ENCODE data around the gene TUBB4B.

TUBB4B gene

GRCh38 chr9:137225699-137226331 is 15.3 kb upstream of the TUBB4B start:
- no peak for DNase-seq

- no peak for DNase-seq
These were observed 14.6 kb upstream of the TUBB4B start for GRCh38 chr9:137226338-137227053.

GRCh38 chr9:137227054-137227852 is 13.8 kb upstream of the TUBB4B start, which contains the start of gene RNF224:
TSS of gene RNF224 (plus strand) at chr9:137227502. CDS start at chr9:137228336, 834 bp downstream.
- peak in 11 of 14 donors; percentile 14 to 70 (median 43) for DNase-seq

- no peak for DNase-seq
These were observed 13.1 kb upstream of the TUBB4B start for GRCh38 chr9:137227853-137228505.

GRCh38 chr9:137228506-137228967 is 12.6 kb upstream of the TUBB4B start:
- DNase-seq, result no peak

DNA sequence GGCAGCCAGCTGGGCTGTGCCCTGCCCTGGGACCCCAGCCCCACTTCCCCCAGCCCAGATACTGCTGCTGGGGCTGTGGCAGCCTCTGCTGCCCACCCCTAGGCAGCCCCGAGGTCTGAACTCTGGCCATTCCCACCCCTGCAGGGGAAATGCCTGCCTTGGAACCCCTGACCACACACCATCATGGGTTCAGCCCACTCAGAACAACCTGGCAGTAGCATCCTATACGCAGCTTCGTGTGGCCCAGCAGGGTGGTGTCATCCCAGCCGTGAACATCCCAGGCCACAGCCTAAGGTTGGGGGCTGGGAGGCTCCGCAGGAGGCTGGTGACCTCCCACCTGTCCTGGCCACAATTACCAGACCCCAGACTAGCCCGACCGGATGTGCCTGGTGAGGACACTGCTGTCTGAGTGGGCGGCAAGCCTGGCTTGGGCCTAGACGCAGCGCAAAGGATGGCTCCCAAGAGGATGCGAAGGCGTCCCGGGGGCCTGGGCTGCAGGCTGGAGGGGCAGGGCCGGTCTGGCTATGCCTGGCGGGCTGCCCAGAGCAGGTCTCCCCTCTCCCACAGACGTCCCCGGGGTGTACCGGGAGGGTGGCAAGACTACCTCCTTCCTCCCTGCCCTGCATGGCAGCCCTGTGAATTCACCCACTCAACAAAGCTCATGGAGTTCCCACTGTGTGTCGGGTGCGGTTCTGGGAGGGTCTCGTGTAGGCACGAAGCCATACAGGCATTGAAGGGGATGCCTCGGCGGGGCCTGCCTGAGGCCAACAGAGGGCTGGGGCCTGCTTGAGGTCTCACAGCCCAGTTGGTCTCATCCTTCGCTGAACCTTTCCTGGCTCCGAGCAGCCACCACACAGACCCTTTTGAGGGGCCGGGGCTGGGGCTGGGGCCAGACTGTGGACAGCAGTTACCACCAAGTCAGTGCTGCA is 11.9 kb upstream of the TUBB4B start:
- no peak for DNase-seq

DNA sequence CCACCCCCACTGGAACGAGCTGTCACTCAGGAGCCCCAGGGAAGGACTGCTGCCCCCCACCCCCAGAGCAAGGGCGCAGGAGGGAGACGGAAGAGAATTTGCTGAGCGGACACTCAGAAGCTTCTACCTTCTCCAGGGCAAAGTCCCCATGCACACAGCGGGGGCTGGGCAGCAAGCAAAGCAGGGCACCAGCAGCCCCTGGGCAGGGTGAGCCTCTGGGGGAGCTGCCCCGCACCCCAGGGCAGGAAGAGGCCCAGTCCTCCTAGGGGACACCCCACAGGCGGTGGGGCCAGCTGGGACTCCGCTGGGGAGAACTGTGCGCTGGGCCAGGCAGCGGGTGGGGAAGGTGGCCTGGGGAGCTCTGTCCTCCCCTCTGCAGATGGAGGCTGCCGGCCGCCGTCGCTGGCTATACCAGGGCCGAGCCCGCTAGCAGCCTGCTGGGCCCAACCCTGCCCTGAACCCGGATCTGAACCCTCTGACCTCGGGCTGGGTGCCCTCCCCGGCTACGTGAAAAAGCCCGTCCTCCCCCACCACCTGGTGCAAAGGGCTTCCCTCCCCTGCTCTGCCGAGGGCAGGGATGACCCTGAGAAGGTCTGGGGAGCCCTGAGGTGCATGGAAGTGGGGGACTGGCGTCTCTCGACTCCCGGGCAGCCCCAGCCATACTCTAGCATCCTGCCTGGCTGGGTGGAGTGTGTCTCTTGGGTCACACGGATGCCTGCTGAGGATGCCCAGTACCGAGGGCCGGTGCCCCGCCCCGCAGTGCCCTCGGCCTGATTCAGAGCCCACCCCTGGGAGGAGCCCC is 11.0 kb upstream of the TUBB4B start:
- DNase-seq, result no peak

DNA sequence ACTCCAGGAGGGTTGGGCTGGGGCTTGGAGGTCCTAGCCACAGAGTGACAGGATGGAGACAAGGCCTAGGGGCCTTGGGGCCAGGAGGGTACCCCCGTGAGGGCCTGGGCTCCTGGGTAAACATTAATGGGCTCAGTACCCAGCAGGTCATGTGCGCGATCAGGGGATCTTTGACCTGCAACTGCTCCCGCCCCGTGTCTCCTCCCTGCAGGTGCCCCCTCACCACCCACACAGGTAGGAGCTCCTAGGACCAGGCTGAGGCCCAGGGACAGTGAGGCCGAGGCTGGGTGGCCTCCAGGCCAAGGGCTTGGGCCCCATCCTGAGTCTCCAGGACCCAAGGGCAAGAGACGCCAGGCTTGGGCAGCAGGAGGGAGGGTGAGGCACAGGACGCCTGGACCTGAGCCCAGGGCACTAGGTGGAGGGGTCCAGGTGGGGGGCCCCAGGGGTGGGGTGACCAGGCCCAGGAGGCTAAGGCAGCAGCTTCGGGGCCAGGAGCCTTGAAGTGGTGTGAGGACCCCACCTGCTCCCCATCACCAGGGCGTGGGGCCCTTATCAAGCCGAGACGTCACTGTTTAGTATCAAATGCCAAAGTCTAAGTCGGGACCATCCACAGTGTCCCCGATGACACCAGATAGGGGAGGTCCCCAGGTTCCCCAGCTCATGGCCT is 10.2 kb upstream of the TUBB4B start, which contains the start of gene SLC34A3:
SLC34A3 (plus strand) TSS at position 197 of the 667 bp plus-strand sequence. CDS start 802 bp downstream, outside the sequence.
- no peak for DNase-seq

GRCh38 chr9:137231372-137232039 is 9.6 kb upstream of the TUBB4B start:
- DNase-seq, result no peak

DNA sequence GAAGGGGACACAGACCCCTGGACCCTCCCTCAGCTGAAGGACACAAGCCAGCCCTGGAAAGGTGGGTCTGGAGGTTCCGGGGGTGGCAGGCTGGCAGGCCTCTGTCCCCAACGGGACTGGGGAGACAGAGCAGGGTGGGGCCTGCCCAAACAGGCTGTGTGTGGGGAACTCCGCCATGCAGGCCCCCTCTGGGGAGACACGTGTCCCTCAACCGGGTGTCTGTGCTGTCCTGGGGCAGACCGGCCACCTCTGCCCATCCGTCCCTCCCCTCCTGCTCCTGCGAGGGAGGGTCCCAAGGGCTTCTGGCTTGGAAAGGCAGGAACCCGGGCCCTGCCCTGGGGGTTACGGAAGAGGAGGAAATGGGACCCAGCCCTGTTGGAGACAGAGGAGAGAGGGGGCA is 9.0 kb upstream of the TUBB4B start:
- no peak for DNase-seq

DNA sequence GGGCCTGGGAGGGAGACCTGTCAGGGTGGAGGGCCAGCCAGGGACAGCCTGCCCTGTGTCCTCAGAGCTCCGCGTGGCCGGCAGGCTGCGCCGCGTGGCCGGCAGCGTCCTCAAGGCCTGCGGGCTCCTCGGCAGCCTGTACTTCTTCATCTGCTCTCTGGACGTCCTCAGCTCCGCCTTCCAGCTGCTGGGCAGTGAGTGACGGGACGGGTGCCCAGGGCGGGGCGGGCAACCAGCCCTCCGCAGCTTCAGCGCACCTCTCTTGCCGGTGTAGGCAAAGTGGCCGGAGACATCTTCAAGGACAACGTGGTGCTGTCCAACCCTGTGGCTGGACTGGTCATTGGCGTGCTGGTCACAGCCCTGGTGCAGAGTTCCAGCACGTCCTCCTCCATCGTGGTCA is 8.6 kb upstream of the TUBB4B start:
- DNase-seq, result no peak

DNA sequence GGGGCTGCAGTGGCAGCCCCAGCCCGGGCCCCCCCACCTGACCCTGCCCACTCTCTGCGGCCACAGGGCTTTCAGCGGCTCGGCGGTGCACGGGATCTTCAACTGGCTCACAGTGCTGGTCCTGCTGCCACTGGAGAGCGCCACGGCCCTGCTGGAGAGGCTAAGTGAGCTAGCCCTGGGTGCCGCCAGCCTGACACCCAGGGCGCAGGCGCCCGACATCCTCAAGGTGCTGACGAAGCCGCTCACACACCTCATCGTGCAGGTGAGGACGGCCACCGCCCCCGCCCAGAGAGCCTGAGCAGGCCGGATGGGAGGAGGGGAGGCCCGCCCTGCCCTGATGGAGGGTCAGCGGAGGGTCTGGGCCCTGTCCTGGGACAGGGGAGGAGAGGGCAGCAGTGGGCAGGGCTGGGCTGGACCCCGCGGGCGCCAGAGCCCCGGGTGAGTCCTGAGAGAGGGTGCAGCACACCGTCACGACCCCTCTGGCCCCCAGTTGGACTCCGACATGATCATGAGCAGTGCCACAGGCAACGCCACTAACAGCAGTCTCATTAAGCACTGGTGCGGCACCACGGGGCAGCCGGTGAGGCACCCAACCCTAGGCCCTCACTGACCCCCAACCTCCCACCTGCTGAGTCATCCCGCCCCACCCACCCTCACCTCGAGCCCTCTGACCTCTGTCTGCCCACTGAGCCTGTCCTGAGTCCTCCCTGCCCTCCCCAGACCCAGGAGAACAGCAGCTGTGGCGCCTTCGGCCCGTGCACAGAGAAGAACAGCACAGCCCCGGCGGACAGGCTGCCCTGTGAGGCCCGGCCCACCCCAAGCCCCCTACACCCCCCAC is 7.7 kb upstream of the TUBB4B start:
- DNase-seq, result no peak

GRCh38 chr9:137234055-137234697 is 6.9 kb upstream of the TUBB4B start:
- no peak for DNase-seq

DNA sequence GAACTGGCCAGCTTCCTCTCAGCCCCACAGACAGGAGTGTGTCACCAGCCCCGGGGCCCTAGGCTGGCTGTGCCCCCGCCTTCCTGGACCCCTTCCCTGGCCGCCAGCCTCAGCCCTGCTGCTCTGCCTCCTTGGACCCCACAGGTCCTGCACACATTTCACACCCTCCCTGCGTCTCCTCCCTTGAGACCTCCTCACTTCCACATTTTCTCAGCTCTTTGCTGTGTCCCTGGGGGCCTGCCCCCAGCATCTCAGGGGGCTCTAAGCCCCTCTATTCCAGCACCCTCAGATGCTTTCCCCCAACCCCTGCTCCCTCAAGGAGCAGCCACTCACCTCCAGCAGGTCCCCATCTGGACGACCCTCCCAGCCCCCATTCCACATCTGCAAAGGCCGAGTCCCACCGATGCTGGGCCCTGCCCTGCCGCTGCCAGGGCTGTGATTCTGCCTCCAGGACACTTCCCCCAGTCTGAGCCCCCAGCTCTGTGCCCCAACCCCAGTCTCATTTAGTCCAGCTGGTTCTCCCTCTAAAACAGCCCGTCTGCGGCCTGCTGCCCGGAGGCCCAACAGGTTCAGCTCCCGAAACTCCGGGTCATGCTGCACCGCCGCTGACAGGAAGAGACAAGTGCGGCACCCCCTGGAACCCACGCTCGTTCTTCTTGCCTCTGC is 6.2 kb upstream of the TUBB4B start:
- DNase-seq, result no peak

- no peak for DNase-seq
These were observed 5.5 kb upstream of the TUBB4B start for GRCh38 chr9:137235424-137236237.

DNA sequence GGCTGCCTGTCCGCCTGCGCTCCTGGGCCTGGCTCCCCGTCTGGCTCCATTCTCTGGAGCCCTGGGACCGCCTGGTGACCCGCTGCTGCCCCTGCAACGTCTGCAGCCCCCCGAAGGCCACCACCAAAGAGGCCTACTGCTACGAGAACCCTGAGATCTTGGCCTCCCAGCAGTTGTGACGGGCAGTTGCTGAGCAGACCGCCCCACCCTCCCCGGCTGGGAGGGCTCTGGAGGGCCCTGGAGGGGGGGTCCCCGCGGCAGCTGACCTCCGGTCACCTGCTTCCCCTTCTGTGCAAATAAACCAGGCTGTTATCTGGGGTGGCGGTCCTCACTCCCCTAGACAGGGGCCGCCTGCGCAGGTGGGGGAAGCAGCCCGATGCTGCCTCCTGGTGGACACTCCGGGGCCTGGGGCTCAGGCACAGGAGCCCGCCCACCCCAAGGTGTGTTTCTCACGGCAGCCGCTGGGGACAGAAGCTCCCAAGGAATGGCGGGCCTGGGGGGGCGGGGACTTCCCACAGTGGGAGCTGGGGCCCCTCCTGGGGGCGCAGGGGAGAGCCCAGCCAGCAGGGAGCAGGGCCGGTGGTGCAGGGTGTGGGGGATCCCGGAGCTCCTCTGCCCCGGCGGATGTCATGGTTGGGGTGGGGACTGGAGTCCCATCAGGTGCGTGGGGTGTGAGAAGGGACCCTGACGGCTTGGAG is 4.7 kb upstream of the TUBB4B start:
- peak; percentile 10 to 81 (median 56) for DNase-seq

Data from C1 segment of cervical spinal cord (tissue), 14 donors.